ENCODE results near the gene HSF2BP.
A peak's percentile ranks its signal among the peaks of the same experiment; 100 is the strongest.
"Not testable (repeated sequence)": the region's sequence is repeated elsewhere in the genome, so short reads cannot be mapped to it uniquely, and the experiment has no call there.

HSF2BP gene

DNA sequence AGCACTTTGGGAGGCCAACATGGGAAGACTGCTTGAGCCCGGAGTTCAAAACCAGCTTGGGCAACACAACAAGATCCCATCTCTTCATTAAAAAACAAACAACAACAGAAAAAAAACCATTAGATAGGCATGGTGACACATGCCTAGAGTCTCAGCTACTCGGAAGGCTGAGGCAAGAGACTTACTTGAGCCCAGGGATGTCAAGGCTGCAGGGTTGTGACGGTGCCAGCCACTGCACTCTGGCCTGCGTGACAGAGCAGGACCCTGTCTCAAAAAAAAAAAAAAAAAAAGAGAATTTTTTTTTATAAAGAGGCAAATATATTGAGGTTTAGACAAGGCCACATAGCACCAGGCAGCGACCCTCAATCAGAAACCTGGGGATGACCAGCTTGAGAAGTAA, 62.7 kb downstream of the HSF2BP start:
- DNase-seq: no peak

DNA sequence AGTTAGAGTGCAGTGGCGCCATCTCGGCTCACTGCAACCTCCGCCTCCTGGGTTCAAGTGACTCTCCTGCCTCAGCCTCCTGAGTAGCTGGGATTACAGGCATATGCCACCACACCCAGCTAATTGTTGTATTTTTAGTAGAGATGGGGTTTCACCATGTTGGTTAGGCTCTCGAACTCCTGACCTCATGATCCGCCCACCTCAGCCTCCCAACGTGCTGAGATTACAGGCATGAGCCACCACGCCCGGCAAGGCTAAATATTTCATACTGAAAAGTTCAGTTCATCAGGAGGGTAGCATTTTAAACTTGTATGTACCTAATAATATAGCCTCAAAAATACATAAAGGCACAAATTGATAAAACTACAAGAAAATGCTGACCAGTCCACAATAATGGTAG, 63.5 kb downstream of the HSF2BP start:
- not testable (repeated sequence) for DNase-seq

DNA sequence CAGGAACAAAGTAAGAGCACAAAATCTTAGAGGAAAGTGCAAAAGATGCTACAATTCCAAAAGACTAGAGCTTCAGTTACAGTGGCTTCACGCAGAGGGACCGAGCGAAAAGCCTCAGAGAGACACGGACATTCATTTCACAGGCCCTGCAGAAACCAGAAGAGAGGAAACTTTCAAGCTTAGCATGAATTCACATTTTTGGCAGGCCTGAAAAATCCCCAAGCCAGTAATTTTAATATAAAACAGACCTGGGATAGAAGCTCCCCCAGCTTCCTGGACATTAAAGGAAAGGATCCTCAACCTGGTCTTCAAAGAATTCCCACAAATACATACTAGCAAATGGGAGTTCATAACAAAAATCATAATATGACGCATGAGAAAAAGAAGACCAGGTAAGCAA, 66.2 kb downstream of the HSF2BP start:
- DNase-seq: no peak

- no peak for DNase-seq
These were observed 67.7 kb downstream of the HSF2BP start for GRCh38 chr21:43591571-43591970.

DNA sequence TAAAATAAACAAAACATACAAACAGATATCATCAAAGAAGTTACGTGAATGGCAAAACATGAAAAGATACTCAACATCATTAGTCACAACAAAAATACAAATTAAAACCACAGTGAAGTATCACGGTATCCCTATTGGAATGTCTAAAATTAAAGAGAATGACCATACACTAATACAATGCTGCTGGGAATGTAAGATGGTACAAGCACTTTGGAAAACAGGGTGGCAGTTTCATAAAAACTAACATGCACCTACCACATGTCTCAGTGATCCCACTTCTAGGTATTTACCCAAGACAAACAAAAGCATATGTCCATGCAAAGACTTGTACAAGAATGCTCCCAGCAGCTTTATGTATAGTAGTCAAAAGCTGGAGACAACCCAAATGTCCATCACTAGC, 69.1 kb downstream of the HSF2BP start:
- no peak for DNase-seq

GRCh38 chr21:43588957-43589356, 70.3 kb downstream of the HSF2BP start:
- no peak for DNase-seq

GRCh38 chr21:43585924-43586413, 73.3 kb downstream of the HSF2BP start:
- DNase-seq: peak; percentile 30

- no peak for DNase-seq
These were observed 73.8 kb downstream of the HSF2BP start for GRCh38 chr21:43585514-43585913.

- no peak for DNase-seq
These were observed 77.8 kb downstream of the HSF2BP start for GRCh38 chr21:43581453-43581852.

DNA sequence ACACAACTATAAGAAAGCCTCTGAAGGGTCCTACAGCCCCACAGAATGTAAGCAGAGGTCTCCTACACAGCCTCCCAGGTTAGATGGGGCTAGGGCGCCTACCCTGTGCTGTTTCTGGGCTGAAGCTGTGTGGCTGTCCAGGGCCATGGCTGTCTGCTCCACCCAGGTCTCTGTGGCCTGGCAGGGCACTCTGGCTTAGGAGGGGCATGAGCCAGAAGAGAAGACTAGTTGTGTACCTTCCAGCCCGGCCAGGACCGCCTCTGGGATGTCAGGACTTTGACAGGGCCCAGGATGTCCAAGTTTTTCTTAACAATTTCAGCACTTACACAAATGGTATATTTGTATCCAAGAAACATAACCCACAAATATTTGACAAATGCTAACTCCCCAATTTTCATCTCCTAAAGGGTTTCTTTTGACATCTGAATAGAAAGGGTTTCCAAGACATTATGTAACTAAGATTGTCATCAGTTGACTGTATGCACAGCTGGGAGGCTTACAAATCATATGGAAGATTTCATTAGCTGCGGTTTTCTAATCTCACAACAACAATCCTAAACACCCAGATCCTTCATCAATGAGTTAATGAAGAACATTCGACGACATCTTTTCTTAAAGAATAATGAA, 80.5 kb downstream of the HSF2BP start:
- no peak for DNase-seq

DNA sequence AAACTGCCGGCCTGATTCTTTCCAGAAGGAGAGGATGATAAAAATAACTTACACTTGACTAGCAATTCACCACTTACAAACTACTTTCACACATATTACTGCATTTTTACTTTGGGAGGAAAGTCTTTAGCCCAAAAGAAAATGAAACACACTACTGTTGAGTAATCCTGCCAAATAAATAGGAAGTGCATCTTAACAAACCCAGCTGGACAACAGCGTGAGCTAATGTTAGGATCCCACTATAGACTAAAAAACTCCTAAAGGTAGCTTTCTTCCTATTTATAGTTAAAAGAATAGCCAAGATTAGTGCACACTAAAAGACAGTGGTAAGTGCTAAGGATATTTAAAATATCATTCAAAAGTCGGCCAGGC, 83.8 kb downstream of the HSF2BP start:
- DNase-seq: no peak

- no peak for DNase-seq
These were observed 84.4 kb downstream of the HSF2BP start for GRCh38 chr21:43574741-43575472.

- DNase-seq: no peak
These were observed 85.4 kb downstream of the HSF2BP start for GRCh38 chr21:43573921-43574320.

DNA sequence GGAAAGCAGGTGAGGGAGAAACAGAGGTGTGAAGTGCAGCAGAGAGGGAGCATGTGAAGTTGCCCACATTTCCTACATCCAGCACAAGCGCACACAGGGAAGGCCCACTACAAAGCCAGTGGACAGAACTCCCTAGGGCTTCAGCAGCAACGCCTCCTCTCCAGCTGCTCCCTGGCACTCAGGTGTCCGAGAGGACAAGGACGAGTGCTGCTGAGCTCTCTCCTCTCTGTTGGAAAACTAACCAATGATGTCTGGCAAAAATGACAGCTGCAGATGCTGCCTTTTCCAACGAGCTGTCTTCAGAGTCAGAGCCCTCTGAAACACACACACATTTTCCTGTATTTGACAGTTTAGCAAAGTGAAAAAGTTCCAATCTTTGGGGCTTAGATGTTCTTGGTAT, 86.8 kb downstream of the HSF2BP start:
- no peak for DNase-seq

- no peak for DNase-seq
These were observed 87.3 kb downstream of the HSF2BP start for GRCh38 chr21:43571976-43572375.

GRCh38 chr21:43570195-43570594, 89.1 kb downstream of the HSF2BP start:
- not testable (repeated sequence) for DNase-seq

- not testable (repeated sequence) for DNase-seq
These were observed 96.8 kb downstream of the HSF2BP start for GRCh38 chr21:43562451-43562850.

DNA sequence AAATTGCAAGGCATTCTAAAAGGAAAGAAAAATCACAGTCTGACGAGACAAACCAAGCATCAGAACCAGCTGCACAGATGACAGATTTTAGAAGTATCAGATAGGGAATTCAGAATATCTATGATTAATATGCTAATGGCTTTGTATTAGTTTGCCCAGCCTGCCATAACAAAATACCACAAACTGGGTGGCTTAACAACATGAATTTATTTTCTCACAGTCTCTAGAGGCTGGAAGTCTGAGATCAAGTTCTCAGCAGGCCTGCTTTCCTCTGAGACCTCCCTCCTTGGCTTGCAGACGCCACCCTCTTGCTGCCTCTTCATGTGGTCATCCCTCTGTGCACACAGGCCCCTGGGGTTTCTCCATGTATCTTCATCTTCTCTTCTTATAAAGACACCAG, 118.7 kb downstream of the HSF2BP start:
- DNase-seq: not testable (repeated sequence)

DNA sequence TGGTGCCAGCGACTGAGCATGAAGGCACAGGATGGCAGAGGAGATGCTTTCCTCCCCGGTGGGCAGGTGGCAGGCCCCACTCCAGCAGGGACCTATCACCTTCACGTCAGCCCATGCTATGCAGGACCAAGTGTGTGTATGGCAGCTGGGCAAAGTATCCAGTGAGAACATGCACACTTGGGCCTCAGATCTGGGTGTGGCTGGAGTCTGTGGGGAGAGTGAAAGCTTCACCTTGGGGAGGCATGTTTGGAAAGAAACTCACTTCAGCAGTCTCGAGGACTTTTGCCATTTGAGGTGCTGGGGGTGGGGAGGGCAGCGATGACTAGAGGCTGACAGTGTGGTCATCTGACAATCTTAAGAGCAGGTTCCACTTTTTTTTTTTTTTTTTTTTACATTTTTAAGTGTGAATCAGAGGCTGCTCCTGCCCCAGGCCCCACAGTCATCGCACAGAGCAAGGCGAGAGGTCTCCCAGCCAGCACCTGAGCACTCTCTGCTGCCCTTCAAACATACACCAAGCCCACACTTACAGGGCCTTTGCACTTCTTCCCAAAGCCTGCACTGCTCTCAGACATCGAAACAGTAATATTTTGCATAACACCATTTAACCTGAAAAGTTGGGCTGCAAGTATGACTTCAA, 136.7 kb downstream of the HSF2BP start:
- DNase-seq: not testable (repeated sequence)

DNA sequence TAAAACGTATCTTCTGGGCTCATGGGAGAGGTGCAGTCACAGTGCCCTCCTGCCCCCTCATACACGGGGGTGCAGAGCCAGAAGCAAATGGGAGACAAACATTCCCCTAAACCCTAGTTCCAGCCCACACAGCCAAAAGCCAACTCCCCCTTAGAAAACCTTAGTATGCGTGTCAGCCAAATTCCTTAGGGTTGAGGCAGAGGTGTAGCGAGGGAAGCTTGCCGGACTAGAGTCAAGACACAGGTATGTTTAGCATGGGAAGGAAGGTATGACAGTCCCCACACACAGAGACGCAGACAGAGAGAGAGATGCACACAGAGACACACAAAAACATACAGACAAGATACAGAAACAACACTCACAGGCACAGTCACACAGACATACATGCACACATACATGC, 141.6 kb downstream of the HSF2BP start:
- not testable (repeated sequence) for DNase-seq

- not testable (repeated sequence) for DNase-seq
These were observed 142.2 kb downstream of the HSF2BP start for GRCh38 chr21:43516860-43517627.

DNA sequence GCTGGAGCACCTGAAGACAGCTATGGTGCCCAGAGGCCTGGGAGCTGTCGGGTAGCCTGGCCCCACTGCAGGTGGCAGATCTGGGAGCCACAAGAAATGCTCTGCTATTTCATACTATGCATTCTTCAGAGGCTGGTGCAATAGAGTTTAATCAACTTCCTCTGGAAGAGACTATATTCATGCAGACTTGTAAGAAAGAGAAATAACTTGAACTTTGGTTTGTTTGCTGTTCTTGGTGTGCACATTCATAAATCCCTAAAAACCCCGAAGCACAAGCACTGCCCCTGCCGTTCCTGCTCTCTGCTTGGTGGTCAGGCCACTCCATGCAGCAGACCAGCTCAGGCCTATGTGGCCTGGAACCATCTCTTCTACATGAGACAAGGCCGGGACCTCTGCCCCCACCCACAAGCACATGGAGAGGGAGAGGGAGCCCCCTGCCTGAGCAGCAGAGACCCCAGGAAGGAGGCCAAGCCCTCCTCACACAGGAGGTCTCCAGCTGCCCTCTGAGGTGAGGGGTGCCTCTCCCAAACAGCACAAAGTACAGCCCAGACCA, 142.9 kb downstream of the HSF2BP start:
- DNase-seq: not testable (repeated sequence)

- not testable (repeated sequence) for DNase-seq
These were observed 144.5 kb downstream of the HSF2BP start for GRCh38 chr21:43514834-43515233.
